ENCODE measurements around the gene LNPEP.

The LNPEP gene

GRCh38 chr5:96935559-96936430 is at the start of gene LNPEP:
LNPEP (plus strand) TSS chr5:96936080; CDS start chr5:96936156, 76 bp downstream.
- DNase-seq: peak; percentile 95

GRCh38 chr5:96893342-96893741 is 42.5 kb upstream of the LNPEP start:
- peak; percentile 56 for DNase-seq

DNA sequence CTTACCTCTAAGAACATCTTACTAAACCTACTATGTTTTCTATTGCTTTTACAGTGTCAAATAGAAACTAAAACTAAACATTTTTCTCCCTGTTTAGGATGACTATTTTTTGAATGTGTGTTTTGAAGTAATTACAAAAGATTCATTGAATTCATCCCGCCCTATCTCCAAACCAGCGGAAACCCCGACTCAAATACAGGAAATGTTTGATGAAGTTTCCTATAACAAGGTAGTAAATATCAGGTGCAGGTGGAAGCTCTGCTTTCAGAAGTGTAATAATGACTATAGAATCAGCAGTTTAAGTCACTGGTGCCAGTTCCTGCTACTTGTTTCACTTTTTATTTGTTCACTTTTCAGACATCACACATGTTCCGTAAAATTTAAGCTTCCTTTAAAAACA is 39.6 kb upstream of the LNPEP start:
- peak; percentile 64 for DNase-seq

DNA sequence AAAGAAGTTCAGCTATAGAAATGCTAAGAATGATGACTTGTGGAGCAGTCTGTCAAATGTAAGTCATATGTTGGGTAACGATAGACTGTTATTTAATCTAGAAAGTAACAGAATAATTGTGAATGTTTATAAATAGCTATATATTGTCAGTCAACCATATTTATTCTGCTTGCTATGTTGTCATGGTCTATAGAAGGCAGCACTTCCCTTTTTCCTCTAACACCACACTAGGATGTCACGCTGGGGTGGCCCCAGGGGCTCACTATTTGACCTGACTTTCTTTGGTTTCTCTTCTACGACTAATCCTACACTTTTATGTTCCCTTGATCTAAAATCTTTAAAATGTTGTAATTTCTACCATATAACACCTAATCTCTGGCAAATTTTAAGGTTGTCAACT is 39.1 kb upstream of the LNPEP start:
- DNase-seq: no peak

GRCh38 chr5:96901384-96901783 is 34.5 kb upstream of the LNPEP start:
- no peak for DNase-seq

GRCh38 chr5:96901841-96902240 is 34.0 kb upstream of the LNPEP start:
- DNase-seq: no peak

GRCh38 chr5:96902876-96903275 is 33.0 kb upstream of the LNPEP start:
- DNase-seq: no peak

GRCh38 chr5:96903300-96903699 is 32.6 kb upstream of the LNPEP start:
- DNase-seq: no peak

DNA sequence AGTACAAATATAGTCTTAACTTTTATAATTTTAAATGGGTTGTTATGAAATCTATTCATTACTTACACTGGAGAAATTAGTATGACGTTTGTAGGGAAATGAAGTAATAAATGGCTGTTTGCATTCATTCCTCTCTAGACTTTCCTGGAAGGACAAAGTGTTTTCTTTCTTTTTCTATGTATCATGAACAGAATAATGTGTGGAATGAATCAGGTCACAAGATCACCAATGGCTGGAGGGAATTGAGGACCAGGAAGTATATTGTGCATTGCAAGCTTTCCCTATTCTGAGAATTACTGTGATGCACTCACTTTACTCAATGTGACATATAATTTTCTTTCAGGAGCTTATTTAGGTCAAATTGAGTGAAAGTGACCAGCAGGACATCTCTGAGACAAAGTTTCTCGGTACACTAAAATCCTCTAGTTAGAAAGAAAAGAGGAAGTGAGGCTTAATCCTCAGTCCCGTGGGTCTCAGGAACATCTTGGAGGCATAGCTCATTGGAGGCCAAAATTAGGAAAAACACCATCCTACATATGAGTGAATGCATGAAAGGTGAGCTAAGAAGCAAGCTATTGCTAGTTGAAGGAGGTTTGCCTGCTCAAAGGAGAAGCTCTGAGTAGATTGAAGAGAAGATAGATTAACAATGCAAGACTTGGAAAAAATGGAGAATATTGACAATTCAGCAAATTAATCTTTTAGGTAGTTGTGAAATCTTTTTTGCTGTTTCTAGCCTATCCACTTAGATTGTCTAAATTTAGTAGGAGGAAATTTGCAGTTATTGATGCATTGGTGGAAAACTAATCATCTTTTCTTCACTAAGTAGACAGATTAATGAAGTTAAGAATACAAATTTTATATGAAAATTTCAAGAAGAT is 31.6 kb upstream of the LNPEP start:
- no peak for DNase-seq

GRCh38 chr5:96905864-96906263 is 30.0 kb upstream of the LNPEP start:
- DNase-seq: no peak

DNA sequence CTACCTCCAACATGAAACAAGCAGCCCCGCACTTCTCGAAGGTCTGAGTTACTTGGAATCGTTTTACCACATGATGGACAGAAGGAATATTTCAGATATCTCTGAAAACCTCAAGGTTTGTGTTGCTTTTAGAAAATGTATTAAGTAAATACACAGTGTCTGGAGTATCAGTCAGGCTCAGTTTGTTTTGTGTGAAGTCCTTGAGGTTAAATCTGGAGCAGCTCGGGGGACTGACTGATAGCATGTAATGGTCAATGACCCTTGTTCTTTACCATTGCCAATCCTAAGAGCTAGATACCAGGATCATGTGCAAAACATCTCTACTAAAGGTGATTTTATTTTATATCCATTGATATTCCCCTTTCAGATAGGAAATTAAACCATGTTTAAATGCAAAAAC is 26.9 kb upstream of the LNPEP start:
- DNase-seq: no peak

- no peak for DNase-seq
Measured at GRCh38 chr5:96909435-96909834, 26.4 kb upstream of the LNPEP start.

- no peak for DNase-seq
Measured at GRCh38 chr5:96911139-96911538, 24.7 kb upstream of the LNPEP start.

DNA sequence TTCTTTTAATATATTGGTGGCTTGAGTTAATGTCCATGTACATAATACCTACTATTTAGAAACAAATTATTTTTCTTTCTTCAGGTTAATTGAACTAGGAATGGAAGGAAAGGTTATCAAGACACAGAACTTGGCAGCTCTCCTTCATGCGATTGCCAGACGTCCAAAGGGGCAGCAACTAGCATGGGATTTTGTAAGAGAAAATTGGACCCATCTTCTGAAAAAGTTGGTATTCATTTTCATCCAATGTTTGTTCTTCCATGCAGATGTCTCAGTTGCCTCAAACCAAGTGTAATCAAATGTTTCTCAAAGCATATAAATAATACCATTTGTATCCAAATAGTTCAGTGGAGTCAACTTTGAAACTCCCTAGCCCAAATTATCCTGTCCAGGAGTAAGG is 22.6 kb upstream of the LNPEP start:
- DNase-seq: no peak

GRCh38 chr5:96919754-96920197 is 16.1 kb upstream of the LNPEP start:
- no peak for DNase-seq

GRCh38 chr5:96920744-96921355 is 15.0 kb upstream of the LNPEP start:
- DNase-seq: no peak

- DNase-seq: no peak
Measured at GRCh38 chr5:96922499-96923244, 13.2 kb upstream of the LNPEP start.

- DNase-seq: peak; percentile 53
Measured at GRCh38 chr5:96924016-96924443, 11.8 kb upstream of the LNPEP start.

GRCh38 chr5:96926276-96926675 is 9.6 kb upstream of the LNPEP start:
- no peak for DNase-seq

- no peak for DNase-seq
Measured at GRCh38 chr5:96927008-96927407, 8.9 kb upstream of the LNPEP start.

DNA sequence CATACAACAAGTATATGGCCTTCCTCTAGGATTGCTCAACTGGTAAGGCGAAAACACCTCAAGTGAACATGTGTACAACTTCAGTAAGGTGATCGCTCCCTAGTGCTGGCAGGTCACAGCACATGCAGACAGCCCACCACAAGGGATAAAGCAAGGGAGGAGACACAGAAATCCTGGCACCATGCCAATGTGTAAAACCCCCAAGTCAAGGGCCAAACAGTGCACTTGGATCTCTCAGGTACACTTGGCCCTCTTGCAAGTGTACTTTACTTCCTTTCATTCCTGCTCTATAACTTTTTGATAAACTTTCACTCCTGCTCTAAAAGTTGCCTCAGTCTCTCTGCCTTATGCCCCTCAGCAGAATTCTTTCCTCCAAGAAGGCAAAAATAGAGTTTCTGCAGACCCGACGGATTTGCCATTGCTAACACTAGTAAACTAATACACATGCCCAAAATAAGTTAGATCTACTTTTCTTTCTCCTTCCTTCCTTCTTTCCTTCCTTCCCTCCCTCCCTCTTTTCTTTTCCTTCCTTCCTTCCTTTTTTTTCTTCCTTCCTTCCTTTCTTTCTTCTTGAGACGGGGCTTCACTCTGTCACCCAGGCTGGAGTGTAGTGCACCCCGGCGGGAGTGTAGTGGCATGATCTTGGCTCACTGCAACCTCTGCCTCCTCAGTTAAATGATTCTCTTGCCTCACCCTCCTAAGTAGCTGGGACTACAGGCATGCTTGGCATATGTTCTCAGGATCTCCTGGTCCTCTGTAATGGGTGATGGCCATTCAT is 6.8 kb upstream of the LNPEP start:
- no peak for DNase-seq

DNA sequence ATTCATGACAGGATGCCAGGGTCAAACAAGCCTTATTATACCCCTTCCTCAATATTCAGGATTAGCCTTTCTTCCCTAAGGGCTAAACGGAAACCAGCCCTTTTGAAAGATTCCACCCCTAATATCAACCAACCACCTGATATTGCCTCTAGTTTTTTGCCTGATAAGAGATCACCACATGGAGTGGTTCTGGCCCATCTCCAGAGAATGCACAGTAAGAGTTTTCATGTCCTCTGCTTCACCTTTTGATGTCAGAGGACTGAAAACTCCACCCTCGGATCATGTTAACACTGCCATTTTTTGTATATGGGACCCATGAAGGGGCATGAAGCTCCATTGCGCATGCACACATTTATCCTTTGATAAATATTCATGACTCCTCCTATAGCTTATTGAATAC is 5.8 kb upstream of the LNPEP start:
- no peak for DNase-seq

Data from CD4-positive, alpha-beta T cell treated with Interleukin-6 for 4 hours (primary cell).